Renal cortex interstitium (tissue), 11 donors: ENCODE measurements around the gene EFCAB11. TPM values are rescaled to one million over a fixed set of nuclear protein-coding genes. Genes with fewer than 3 reads are reported as not detected.

ENCODE experiments used
- DNase-seq, 11 donors: peaks; one replicate each; pipeline ENCODE4 v3.0.0-alpha.2; 2013; ENCODE audit warnings: low read depth in 9 of 11, low spot score in 4 of 11; ENCODE audit errors: extremely low read depth in 1 of 11
- polyA plus RNA-seq, 3 donors: library from polyadenylated mRNA; unstranded; fragments of 120-200 nt; gene quantifications; one replicate each; pipeline ENCODE4 v1.2.1, GENCODE V29; 2013; ENCODE audit not compliant: insufficient read length in 3 of 3

Gene EFCAB11
- polyA plus RNA-seq, 3 donors = 17.3 to 21.7 (median 19.9) TPM

DNA sequence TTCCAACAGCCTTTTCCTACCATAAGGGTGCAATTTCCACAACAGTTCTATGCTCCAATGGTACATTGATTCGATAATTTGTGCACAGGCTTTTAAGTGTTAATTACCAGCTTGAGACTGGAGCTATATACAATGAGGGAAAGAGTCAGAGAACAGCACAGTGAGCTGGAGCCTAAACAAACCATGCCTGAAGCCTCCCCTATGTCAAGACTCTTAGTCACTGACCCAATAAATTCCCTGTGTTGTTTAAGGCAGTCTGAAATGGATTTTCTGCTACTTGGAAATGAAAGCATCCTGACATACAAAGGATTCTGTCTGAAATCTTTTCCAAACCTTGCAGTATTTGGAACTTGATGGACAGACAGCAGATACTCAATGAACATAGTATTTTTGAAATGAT lies 149.0 kb downstream of the EFCAB11 start:
- DNase-seq = no peak

DNA sequence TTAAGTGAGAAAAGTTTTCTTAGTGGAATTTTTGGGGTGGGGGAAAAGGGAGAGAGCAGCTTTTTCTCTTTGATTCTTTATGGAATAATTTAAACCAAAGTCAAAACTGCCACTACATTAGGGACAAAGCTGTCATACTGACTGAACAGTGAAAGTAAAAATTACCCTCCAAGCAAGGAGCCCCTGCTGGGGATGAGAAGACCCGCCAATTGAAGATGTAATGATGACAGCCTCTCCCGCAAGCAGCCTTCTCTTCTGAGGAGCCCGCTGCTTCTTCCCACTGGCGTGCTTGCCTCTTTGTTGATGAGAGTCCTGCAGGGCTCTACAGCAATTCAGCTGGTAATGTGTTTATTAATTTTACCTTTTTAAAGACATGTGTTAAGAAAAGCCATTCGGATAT lies 151.0 kb downstream of the EFCAB11 start:
- DNase-seq = no peak

DNA sequence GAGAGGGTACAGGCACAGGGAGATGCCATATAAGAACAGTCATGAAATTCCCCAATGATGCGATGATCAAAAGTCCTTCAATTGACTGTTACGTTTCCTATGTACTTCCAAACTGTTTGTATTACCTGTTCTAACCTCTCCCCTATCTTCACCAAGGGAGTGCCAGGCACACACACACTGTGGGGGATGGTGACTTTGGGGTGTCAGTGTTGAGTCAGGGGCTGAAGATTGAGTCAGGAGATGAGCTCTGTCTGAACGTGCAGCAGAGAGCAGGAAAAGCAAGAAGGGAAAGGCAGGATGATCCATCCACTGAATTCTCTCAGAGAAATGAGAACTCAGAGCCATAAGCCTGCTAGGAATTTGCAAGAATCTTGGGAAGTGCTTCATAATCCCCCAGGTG lies 153.4 kb downstream of the EFCAB11 start:
- DNase-seq = no peak

DNA sequence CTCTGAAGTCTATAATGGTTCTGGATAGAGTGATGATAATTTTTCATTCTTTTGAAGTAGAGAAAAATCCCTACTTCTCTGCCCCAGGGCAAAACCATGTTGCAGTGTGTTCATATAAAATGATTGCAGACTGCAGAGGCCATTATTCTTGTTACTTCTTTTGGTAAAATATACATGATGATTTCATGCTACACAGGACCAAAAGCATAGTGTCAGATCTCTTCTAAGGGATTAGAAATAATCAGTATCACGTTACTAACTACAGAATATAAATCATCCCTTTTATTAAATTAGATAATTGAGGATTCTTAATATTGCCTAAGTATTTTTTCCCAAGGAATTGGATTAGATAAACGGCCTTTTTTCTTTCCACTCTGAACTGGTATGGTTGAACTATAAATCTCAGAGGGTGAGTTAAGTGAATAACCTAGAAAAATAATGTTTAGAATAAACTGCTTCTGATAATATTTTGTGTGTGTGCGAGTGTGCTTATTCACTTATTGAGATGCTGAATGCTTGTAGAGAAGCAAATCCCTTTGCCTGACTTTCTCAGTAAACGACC lies 156.2 kb downstream of the EFCAB11 start:
- no peak for DNase-seq

DNA sequence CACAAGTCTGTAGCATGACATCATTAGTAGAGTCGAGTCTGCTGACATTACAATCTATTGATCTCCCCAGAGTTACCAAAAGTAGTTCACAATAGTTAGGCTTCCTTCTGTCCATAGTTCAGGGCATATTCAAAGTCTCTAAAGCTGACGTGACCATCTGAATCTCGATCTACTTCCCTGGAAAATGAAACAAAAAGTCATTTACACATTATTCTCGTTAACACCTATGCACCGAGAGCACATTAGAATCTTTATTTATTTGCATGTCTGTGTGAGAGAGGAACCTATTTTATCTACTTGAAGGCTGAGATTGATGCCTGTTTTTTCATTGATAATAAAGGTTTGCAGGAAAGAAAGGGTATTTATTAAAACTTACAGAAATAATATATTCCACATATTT lies 157.4 kb downstream of the EFCAB11 start:
- DNase-seq = no peak

DNA sequence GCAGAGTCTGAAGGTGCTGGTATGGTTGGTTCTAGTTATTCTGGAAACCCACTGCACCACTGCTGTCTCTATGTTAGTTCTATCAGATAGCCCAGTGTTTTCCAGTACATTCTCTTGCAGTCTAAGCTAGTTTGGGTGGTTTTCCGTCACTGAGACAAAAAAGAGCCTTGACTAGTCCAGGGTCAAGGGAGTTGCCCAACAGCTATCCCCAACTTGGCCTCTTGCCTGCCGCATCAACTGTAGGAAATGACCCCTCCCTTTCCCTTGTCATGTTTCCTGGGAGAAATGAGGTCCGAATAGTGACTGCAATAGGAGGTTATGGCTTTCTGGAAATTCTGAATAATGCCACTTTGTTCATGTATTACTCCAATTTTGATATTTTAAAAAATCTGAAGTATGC lies 160.4 kb downstream of the EFCAB11 start:
- DNase-seq = no peak

DNA sequence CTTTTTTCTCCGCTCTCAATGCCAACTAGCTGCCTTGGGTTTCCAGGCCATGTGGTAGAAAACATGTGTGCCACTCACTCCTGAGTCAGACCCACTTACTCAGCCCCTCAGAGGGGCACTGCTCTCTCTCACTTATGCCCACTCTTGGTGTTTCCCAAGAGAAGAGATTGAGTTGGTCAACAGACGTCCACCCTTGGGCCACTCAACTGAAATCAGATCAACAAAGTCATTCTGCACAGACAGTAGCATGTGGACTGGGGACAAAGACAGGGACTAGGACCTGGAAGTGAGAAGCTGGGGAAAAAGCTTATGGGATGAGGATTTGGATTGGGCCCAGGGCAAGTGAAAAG lies 161.2 kb downstream of the EFCAB11 start:
- DNase-seq = no peak

DNA sequence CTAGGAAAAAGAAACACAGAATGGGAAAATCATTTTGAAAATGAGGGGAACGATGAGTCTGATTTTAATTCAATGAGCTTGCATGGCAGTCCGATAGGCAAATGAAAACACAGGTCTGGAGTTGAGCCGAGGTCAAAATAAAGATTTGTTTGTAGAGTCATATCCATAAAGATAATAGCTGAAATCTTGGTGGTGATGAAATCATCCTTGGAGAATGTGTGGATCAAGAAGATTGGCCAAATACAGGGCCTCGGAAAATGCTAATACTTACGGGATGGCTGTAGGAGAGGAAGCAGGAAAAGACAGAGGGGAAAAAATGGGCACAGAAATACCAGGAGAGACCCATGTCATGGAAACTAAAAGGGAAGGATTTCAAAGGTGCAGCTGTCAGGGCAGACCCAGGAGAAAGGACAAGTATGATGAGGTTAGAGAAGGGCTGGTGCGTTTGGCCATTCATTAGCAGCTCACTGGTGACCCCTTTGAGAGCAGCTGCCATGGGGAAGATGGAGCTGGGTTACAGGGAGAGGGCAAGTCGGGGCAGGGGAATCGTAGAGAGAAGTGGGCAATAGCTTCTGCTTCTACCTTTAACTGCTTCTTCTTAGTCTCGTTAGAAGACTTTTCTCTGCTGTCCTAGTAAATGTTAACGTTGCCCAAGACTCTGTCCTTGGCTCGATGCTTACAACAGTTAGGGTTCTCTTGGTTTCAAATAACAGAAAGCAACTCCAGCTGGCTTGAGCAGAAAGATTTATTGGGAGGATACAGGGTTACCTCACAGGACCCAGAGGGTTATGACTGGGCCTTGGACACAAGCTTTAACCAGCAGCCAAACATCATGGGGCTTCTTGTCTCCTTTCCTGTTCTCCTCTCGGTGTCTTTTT lies 161.8 kb downstream of the EFCAB11 start:
- DNase-seq = peak in 4 of 11 donors; percentile 20 to 28 (median 23)

DNA sequence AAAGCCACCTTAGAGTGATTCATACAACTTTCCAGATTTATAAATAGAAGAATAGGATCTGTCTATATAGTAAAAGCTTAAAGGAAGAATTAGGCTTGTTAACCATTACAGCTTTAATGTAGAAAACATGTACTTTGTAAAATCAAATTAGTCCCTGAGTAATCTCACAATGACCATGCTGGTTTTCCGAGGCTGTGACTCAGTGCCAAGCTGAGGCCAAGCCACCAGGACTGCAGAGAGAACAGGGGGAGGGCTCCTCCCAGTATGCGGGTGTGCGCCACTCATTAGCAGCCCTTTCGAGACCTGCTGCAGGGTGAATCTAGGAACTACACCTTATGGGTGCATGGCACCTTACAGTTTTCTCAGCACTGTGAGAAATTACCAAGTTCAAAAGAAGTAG lies 167.0 kb downstream of the EFCAB11 start:
- DNase-seq = no peak

DNA sequence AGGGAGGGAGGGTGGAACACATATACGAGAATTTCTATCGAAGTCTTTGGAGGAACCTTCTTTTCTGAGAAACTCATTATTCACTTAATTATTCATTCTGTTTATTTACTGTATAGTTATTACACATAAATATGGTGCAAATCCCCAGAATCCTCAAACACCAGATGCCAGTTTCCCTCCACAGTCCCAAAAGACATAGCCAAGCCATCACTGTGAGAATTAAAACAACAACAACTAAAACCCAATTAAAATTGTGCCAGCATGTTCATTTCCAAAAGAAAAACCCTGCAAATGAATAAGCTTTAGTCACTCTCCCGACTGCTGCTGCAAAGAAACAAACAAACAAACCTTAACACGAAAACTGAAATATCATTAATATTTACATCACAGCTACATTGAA lies 173.5 kb downstream of the EFCAB11 start:
- DNase-seq = no peak

DNA sequence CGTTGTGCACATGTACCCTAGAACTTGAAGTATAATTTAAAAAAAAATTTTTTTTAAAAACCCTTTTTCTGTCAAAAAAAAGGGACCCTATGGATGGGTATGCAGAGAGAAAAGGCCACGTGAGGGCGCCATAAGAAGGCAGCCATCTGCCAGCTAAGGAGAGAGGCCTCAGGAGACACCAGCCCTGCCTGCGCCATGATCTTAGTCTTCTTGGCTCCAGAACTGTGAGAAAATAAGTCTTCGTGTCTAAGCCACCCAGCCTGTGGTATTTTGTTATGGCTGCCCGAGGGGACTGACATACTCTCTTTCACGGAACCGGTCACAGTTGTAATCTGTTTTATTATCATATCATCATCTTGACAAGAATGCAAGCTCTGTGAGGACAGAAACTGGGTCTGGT lies 174.8 kb downstream of the EFCAB11 start:
- DNase-seq = no peak

DNA sequence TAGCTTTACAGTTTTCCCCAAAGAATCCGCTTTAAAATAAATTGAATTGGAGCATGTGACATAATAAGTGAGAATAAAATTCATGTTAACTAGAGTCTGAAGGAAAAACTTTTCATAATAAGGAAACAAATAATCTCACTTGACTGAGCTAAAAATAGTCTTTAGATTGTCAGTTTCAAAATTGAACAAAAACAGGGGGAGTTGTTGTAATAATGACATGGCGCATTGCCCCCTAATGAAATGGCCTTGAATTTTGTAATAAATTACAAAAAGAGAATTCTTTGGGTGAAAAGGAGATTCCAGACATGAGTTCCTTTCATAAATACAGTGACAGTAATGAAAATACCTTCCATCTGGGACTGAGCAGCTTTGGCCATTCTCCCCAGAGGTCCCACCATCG lies 178.6 kb downstream of the EFCAB11 start:
- DNase-seq = no peak

DNA sequence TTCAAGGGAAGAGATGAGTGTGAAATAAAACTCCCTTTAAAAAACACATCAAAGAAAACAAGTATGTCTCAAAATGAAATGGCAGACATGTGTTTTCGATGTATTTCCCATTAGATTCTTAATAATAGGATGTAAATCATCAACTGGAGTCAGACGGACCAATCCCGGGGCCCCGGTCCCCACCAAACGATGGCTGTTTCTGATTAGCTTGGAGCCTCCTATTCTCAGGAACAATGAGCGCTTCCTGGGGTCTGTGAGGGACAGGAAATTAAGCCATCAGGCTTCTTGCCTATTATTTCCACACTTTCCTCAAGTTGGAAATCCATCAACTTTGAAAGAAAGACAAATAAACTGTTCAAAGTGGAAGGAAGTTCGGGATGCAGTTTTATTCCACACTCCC lies 179.4 kb downstream of the EFCAB11 start:
- no peak for DNase-seq

DNA sequence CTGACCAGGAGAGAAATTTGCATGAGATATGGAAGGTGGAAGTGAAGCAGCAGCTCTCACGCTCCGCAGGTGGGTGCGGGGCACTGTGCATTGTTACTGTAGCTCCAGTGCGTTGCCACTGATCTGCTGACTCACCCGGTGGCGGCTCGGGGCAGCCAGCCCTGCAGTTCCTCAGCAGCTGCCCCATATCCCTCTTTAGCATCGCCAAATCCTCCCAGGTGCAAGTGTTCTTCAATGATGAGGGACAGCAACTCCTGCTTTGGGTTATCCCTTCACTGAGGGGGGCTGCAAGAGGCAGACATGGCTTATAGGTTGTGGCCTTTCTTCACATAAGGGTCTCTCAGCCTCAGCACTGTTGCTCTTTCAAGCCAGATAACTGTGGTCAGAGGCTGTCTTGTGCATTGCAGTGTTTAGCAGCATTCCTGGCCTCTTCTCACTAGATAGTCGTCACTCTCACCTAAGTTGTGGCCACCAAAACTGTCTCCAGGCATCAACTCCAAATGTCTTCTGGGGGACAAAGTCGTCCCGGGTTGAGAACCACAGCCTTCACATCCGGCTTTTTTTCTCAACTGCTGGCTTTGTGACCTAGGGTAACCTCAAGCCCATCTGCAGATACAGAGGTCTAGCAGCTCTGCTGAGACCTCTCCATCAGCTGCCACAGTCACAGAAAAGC lies 180.8 kb downstream of the EFCAB11 start:
- DNase-seq = no peak

DNA sequence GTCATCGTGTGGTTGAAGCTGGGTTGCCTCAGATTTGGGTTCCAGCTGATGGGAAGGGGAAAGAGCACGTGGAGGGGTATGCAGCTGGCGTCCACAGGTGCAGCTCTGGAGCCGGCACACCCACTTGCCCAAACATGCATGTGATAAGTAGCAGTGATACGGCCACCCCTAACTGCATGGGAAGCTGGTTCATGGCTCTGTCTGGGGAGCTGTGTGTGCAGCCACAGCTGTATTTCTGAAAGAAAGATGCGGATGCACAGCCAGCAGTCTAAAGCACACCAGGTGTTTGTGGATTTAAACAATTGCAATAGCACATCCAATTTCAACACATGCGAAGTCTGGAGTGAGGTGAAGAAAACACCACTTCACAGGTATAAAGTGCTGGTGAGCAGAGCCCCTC lies 181.4 kb downstream of the EFCAB11 start:
- no peak for DNase-seq

DNA sequence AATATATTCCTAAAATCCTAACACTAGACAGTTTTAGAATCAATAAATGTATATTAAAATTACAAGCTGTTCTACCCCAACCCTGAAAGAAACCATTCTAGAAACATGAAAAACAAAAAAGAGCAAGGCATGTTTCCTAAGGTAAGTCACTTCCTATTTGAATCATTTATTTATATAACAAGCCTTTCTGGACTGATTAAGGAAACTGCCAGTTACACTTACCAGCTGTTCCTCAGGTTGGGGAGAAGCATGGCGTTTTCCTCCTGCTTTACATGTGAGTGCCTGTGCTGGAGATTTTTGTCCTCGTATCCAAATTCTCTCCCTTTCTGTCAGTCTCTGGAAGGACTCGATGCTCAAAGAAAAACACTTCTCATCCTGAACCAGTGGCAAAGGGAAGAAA lies 183.3 kb downstream of the EFCAB11 start:
- no peak for DNase-seq

DNA sequence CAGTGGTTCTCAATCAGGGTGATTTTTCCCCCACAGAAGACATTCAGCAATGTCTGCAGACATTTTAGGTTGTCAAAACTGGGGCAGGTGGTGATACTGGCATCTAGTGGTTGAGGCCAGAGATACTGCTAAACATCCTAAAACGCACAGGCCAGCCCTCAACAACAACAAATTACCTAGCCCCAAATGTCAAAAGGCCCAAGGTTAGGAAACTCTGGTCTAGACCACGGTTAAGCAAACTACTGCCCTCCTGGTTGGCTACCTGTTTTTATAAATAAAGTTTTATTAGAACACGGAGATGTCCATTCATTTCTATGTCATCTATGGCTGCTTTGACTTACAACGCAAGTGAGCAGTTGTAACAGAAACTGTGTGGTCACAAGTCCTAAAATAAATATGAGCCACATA lies 186.7 kb downstream of the EFCAB11 start:
- DNase-seq = peak in 1 of 11 donors; percentile 16

DNA sequence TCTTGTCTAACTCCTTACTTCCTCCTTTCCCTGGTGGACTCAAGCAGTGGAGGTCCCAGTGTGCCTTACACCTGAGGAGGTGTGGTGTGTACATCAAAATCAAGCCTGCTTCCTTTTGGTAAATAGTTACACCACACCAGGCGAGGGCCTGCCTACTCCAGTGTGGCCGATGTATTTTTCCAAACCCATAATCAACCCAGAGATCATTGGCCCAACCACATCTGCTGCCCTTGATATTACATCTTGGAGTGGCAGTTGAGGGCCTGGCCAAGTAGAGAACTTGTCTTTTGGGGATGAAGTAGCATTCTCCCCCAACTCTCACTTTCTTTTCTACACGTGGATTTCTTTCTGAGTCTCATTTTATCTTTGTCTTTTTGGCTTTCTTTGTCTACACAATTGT lies 187.4 kb downstream of the EFCAB11 start:
- DNase-seq = no peak

DNA sequence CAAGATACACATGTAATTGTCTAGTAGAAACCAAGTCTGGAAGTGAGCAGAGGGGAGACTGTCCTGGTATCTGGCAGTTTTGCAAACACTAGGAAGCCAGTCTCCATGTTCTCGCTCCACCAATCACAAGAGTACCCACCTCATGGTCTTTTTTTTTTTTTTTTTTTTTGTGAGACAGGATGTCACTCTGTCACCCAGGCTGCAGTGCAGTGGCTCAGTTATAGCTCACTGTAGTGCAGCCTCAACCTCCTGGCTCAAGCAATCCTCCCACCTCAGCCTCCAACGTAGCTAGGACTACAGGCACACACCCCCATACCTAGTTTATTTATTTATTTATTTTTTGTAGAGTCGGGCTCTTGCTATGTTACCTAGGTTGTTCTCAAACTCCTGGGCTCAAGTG lies 189.2 kb downstream of the EFCAB11 start:
- no peak for DNase-seq

DNA sequence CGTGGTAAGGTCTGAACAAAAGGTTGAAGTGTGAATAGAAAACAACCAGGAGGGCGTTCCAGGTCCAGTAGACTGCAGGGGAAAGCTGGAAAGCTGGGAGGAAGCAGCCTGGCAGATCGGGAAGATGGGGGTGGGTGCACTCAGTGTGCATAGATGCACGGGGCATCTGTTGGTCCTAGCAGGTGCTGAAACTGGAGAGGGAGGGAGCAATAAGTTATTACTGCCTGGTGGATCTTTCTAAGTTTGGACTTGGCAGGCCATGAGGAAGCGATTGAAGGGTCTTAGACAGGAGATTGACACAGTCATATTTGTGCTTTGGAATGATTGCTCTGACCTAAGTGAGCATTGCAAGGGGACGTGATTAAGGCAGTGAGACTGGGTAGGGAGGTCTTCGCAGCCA lies 194.4 kb downstream of the EFCAB11 start:
- DNase-seq = no peak
